Measurements from ENCODE around the gene SNAI1.
"Not testable (repeated sequence)": the region's sequence is repeated elsewhere in the genome, so short reads cannot be mapped to it uniquely, and the experiment has no call there.

SNAI1 gene

GRCh38 chr20:49987015-49987867 lies 4.5 kb downstream of the SNAI1 start:
- no peak for DNase-seq

- no peak for DNase-seq
Observed at GRCh38 chr20:49987868-49988690, 5.3 kb downstream of the SNAI1 start.

GRCh38 chr20:49989234-49990065 lies 6.7 kb downstream of the SNAI1 start:
- no peak for DNase-seq

GRCh38 chr20:49990271-49990720 lies 7.5 kb downstream of the SNAI1 start:
- no peak for DNase-seq

GRCh38 chr20:49993301-49993751 lies 10.5 kb downstream of the SNAI1 start:
- DNase-seq, result no peak

GRCh38 chr20:49995586-49995985 lies 12.8 kb downstream of the SNAI1 start:
- DNase-seq, result no peak

GRCh38 chr20:49998478-49999188 lies 15.9 kb downstream of the SNAI1 start:
- not testable (repeated sequence) for DNase-seq

- DNase-seq, result no peak
Observed at GRCh38 chr20:49999329-49999728, 16.5 kb downstream of the SNAI1 start.

GRCh38 chr20:50000548-50001222 lies 17.9 kb downstream of the SNAI1 start:
- not testable (repeated sequence) for DNase-seq

GRCh38 chr20:50001784-50002311 lies 19.1 kb downstream of the SNAI1 start:
- DNase-seq, result no peak

- no peak for DNase-seq
Observed at GRCh38 chr20:50003253-50003656, 20.5 kb downstream of the SNAI1 start.

- no peak for DNase-seq
Observed at GRCh38 chr20:50004229-50004628, 21.4 kb downstream of the SNAI1 start.

- no peak for DNase-seq
Observed at GRCh38 chr20:50005471-50005981, 22.7 kb downstream of the SNAI1 start.

GRCh38 chr20:50007369-50007768 lies 24.6 kb downstream of the SNAI1 start:
- no peak for DNase-seq

GRCh38 chr20:50008007-50008406 lies 25.2 kb downstream of the SNAI1 start:
- no peak for DNase-seq

GRCh38 chr20:50009521-50010454 lies 27.0 kb downstream of the SNAI1 start:
- no peak for DNase-seq

- not testable (repeated sequence) for DNase-seq
Observed at GRCh38 chr20:50011597-50011996, 28.8 kb downstream of the SNAI1 start.

- no peak for DNase-seq
Observed at GRCh38 chr20:50012282-50013263, 29.8 kb downstream of the SNAI1 start.

GRCh38 chr20:50013976-50014375 lies 31.2 kb downstream of the SNAI1 start:
- no peak for DNase-seq
